Sigmoid colon (tissue), 4 donors: ENCODE data around the gene HMCN2.

Experiments used
- POLR2AphosphoS5 ChIP-seq, 4 donors: sonication (generic); formaldehyde crosslinking; IDR thresholded peaks; one replicate each; pipeline ENCODE4 v1.6.1; 2017; ENCODE audit warnings: antibody characterized with exemption in 4 of 4
- TF ChIP-seq, protein P1 (sequence below), 4 experiments: fragments of 450-650 bp in 3 of 4; fragments of 200-600 bp in 1 of 4; IDR thresholded peaks; one replicate each; pipeline ENCODE4 v1.5.1; 2016 to 2019; ENCODE audit warnings: antibody characterized with exemption in 4 of 4, mild to moderate bottlenecking in 3 of 4, moderate library complexity in 2 of 4

DNA sequence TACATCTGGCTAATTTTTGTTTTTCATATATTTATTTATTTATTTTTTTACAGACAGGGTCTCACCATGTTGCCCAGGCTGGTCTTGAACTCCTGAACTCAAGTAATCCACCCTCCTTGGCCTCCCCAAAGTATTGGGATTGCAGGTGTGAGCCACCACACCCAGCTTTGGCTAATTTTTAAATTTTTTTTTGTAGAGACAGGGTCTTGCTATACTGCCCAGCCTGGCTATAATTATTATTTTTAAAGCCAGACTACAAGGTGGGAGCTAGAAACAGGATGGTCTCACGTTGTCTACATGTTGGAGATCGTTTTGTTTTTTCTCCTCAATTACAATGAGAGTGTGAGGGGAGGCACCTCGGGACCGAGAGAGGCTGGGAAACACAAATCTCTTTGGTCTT lies 203.0 kb downstream of the HMCN2 start:
- TF ChIP-seq, protein P1, sequence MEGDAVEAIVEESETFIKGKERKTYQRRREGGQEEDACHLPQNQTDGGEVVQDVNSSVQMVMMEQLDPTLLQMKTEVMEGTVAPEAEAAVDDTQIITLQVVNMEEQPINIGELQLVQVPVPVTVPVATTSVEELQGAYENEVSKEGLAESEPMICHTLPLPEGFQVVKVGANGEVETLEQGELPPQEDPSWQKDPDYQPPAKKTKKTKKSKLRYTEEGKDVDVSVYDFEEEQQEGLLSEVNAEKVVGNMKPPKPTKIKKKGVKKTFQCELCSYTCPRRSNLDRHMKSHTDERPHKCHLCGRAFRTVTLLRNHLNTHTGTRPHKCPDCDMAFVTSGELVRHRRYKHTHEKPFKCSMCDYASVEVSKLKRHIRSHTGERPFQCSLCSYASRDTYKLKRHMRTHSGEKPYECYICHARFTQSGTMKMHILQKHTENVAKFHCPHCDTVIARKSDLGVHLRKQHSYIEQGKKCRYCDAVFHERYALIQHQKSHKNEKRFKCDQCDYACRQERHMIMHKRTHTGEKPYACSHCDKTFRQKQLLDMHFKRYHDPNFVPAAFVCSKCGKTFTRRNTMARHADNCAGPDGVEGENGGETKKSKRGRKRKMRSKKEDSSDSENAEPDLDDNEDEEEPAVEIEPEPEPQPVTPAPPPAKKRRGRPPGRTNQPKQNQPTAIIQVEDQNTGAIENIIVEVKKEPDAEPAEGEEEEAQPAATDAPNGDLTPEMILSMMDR (IDR thresholded peaks at IDR 0.05), result no peak
- no peak for TF ChIP-seq POLR2AphosphoS5 (IDR thresholded peaks at IDR 0.05)
